Activated CD8-positive, alpha-beta memory T cell treated with anti-CD3 and anti-CD28 coated beads, Interleukin-2, amount 10 ng/mL, durations not matched to agents 7 days and 5 days (primary cell): ENCODE results near the gene ABHD16A. TPM values are rescaled to one million over a fixed set of nuclear protein-coding genes. Genes with fewer than 3 reads are reported as not detected.
A peak's percentile ranks its signal among the peaks of the same experiment; 100 is the strongest.
"Not testable (repeated sequence)": the region's sequence is repeated elsewhere in the genome, so short reads cannot be mapped to it uniquely, and the experiment has no call there.

Source experiments
- ATAC-seq: fragments of 150-1000 bp; cut with Tn5 transposase; one replicate; pipeline ENCODE4 v1.10.0; 2021; ENCODE audit warnings: moderate library complexity
- CTCF ChIA-PET: fragments of 350-600 bp; sonication (Branson Sonifier 250); formaldehyde crosslinking; loops from one replicate; lab custom pipeline; 2021; ENCODE audit warnings: antibody characterized with exemption; lab: Charles Lee
- DNase-seq: peaks from one replicate; pipeline ENCODE4 v3.0.0-alpha.2; 2020
- H3K27ac Mint-ChIP-seq: one replicate; pipeline ENCODE4 v1.8.0; 2021; ENCODE audit warnings: mild to moderate bottlenecking, mixed read lengths
- H3K27me3 Mint-ChIP-seq: one replicate; pipeline ENCODE4 v1.8.0; 2021; ENCODE audit warnings: mixed read lengths
- H3K36me3 Mint-ChIP-seq: one replicate; pipeline ENCODE4 v1.8.0; 2021; ENCODE audit warnings: mild to moderate bottlenecking, mixed read lengths
- H3K4me1 Mint-ChIP-seq: one replicate; pipeline ENCODE4 v1.8.0; 2021; ENCODE audit warnings: mixed read lengths
- H3K4me3 Mint-ChIP-seq: one replicate; pipeline ENCODE4 v1.8.0; 2021; ENCODE audit warnings: mild to moderate bottlenecking, moderate library complexity, mixed read lengths
- H3K9me3 Mint-ChIP-seq: one replicate; pipeline ENCODE4 v1.8.0; 2022; ENCODE audit warnings: low read depth, mixed read lengths
- total RNA-seq, 2 experiments: library from RNA; stranded (reverse); gene quantifications; one replicate each; pipeline ENCODE4 v1.2.3, GENCODE V29; 2021

Gene ABHD16A
- total RNA-seq, 2 experiments from 2014 or later = 49.0 to 56.7 TPM

- ATAC-seq (no peak), DNase-seq (no peak)
- Mint-ChIP-seq H3K36me3 (no peaks in the 10 kb centered on the region), H3K4me1 (peaks cover 3% of the 10 kb centered on the region), H3K4me3 (no peak overlapping the region), H3K9me3 (no peaks in the 10 kb centered on the region), H3K27me3 (peaks cover 10% of the 10 kb centered on the region), H3K27ac (no peak overlapping the region)
- CTCF ChIA-PET = interaction anchor here (1.5 kb wide), 2 partner anchors 10 to 113 kb away, joined by 3 read pairs; no protein-coding TSS in a partner anchor
Measured at GRCh38 chr6:31717499-31718222, 14.5 kb upstream of the ABHD16A start.

DNA sequence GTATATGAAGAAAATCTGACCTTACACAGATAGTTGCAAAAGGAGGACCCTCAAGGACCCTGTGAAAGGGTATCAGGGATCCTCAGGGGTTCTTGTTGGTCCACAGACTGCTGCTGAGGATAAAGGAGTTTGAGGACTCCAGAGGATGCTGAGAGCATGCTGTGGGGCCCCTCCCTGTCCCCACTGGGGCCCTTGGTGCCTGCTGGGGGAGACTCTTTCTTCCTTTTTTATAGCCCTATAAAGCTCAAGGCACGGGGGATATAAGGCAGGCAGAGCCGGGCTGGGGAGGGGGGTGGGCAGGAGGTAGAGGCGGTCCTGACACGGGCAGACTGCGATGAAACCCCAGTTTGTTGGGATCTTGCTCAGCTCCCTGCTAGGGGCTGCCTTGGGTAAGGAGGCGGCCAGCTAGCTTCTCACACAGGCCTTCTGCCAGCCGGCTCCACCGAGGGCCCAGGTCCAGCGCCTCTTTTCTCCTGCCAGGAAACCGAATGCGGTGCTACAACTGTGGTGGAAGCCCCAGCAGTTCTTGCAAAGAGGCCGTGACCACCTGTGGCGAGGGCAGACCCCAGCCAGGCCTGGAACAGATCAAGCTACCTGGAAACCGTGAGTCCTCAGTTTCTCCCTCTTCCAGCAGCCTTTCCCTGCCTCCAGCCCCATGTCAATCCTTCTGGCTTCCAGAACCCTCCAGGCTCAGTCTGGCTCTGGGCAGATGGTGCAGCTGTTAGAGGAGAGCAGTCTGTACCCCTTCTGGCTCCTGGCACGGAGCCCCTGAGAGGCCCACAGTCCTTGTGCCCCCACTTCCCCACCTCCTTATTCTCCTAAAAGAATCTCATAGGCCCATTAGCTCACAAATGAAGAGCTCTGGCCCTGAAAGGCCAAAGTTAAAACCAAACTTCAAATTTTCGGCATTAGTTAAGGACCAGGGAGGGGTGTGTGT is 12.2 kb upstream of the ABHD16A start, which contains the start of gene LY6G6D:
Gene LY6G6D (plus strand): TSS at position 327 of the 937 bp plus-strand sequence. CDS start 8 bp downstream, at position 335.
- ATAC-seq = no peak
- no peak within 1 kb of the TSS for H3K27ac Mint-ChIP-seq
- no peak within 1 kb of the TSS for H3K4me3 Mint-ChIP-seq
- no peak for DNase-seq
- H3K27me3 Mint-ChIP-seq = peaks cover 9% of the 10 kb centered on the region
- peaks cover 14% of the 10 kb centered on the region for H3K4me1 Mint-ChIP-seq
- CTCF ChIA-PET = interaction anchor here (0.9 to 1.4 kb wide), 5 partner anchors 8 to 107 kb away, joined by 3 to 4 read pairs (median 3); partner anchors contain the start of genes MPIG6B and MSH5
- no peaks in the 10 kb centered on the region for H3K9me3 Mint-ChIP-seq
- no peaks in the 10 kb centered on the region for H3K36me3 Mint-ChIP-seq

GRCh38 chr6:31713991-31714684 is 11.0 kb upstream of the ABHD16A start:
- DNase-seq = no peak
- no peak overlapping the region for H3K27ac Mint-ChIP-seq
- H3K9me3 Mint-ChIP-seq = no peaks in the 10 kb centered on the region
- peaks cover 16% of the 10 kb centered on the region for H3K4me1 Mint-ChIP-seq
- peaks cover 7% of the 10 kb centered on the region for H3K27me3 Mint-ChIP-seq
- no peak overlapping the region for H3K4me3 Mint-ChIP-seq
- no peaks in the 10 kb centered on the region for H3K36me3 Mint-ChIP-seq
- ATAC-seq = no peak
- CTCF ChIA-PET = interaction anchor here (0.9 to 1.4 kb wide), 6 partner anchors 9 to 108 kb away, joined by 3 to 4 read pairs (median 4); partner anchors contain the start of genes ABHD16A, MPIG6B and MSH5

DNA sequence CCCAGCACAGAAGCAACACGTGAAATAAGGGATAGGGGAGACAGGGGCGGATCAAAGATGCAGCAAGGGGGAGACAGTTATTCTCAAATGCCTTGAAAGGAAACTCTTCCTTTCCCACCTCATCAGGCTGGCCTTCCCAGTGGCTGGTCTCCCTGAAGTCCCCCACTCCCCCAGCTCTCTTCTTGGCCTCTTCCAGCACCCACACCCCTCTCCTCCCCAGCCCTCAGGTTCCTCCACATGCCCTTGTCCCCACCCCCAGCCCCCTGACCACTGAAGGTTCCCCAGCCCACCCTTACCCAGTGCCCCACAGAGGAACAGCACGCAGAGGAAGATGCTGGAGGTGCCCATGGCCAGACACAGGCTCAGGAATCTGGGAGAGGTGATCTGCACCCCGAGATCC is 10.3 kb upstream of the ABHD16A start:
- no peaks in the 10 kb centered on the region for H3K9me3 Mint-ChIP-seq
- H3K4me1 Mint-ChIP-seq = peaks cover 16% of the 10 kb centered on the region
- peaks cover 7% of the 10 kb centered on the region for H3K27me3 Mint-ChIP-seq
- H3K4me3 Mint-ChIP-seq = no peak overlapping the region
- ATAC-seq (no peak), DNase-seq (no peak)
- H3K36me3 Mint-ChIP-seq = no peaks in the 10 kb centered on the region
- no peak overlapping the region for H3K27ac Mint-ChIP-seq
- CTCF ChIA-PET = interaction anchor here (0.9 kb wide), 1 partner anchor 12 kb away, joined by 3 read pairs; no protein-coding TSS in a partner anchor

DNA sequence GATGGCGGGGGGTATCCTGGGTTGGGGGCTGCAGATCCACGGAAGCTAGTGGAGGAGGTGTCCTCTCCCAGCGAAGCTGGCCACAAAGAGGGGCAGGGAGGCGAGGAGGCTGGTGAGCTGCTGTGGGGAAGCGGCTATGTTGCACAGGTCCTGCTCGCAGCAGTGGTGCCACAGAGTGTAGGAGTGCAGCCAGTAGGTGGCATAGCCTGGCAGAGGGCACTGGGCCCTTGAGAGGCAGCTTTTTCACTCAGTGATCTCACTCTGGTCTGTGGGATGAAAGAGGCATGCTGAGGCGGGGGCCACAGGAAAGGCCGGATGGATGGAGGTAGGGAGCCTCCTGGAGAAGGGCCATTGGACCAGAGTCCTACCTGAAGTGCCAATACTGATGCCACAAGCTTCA is 9.2 kb upstream of the ABHD16A start:
- peak; percentile 37 for ATAC-seq
- Mint-ChIP-seq H3K27ac (no peak overlapping the region), H3K4me1 (peaks cover 16% of the 10 kb centered on the region), H3K36me3 (no peaks in the 10 kb centered on the region), H3K9me3 (no peaks in the 10 kb centered on the region), H3K27me3 (peaks cover 7% of the 10 kb centered on the region), H3K4me3 (no peak overlapping the region)
- CTCF ChIA-PET = interaction anchor here (0.5 to 1.0 kb wide), 2 partner anchors 28 to 58 kb away, joined by 3 read pairs; no protein-coding TSS in a partner anchor
- DNase-seq = no peak

- H3K36me3 Mint-ChIP-seq = no peaks in the 10 kb centered on the region
- ATAC-seq (peak; percentile 63), DNase-seq (no peak)
- CTCF ChIA-PET = interaction anchor here (0.9 to 1.3 kb wide), 2 partner anchors 19 kb away, joined by 3 to 5 read pairs; no protein-coding TSS in a partner anchor
- H3K27ac Mint-ChIP-seq = no peak overlapping the region
- H3K27me3 Mint-ChIP-seq = peaks cover 7% of the 10 kb centered on the region
- no peaks in the 10 kb centered on the region for H3K9me3 Mint-ChIP-seq
- H3K4me1 Mint-ChIP-seq = peaks cover 16% of the 10 kb centered on the region
- no peak overlapping the region for H3K4me3 Mint-ChIP-seq
Measured at GRCh38 chr6:31711233-31711632, 8.1 kb upstream of the ABHD16A start.

- no peak for ATAC-seq
- no peak for DNase-seq
- Mint-ChIP-seq H3K9me3 (no peaks in the 10 kb centered on the region), H3K36me3 (no peaks in the 10 kb centered on the region), H3K4me1 (peaks cover 16% of the 10 kb centered on the region), H3K27ac (no peak overlapping the region), H3K27me3 (peaks cover 7% of the 10 kb centered on the region), H3K4me3 (no peak overlapping the region)
- CTCF ChIA-PET = interaction anchor here (0.9 to 1.3 kb wide), 2 partner anchors 19 kb away, joined by 3 to 5 read pairs; no protein-coding TSS in a partner anchor
Measured at GRCh38 chr6:31710523-31711219, 7.5 kb upstream of the ABHD16A start.

- not testable (repeated sequence) for H3K36me3 Mint-ChIP-seq, H3K9me3 Mint-ChIP-seq, H3K27me3 Mint-ChIP-seq, ATAC-seq, H3K4me3 Mint-ChIP-seq, H3K27ac Mint-ChIP-seq, DNase-seq
- peaks cover 16% of the 10 kb centered on the region for H3K4me1 Mint-ChIP-seq
- CTCF ChIA-PET = interaction anchor here (0.7 to 1.2 kb wide), 4 partner anchors 29 to 121 kb away, joined by 3 to 6 read pairs (median 4); no protein-coding TSS in a partner anchor
Measured at GRCh38 chr6:31709157-31709556, 6.0 kb upstream of the ABHD16A start.

- H3K9me3 Mint-ChIP-seq = no peaks in the 10 kb centered on the region
- peaks cover 1% of the 10 kb centered on the region for H3K27me3 Mint-ChIP-seq
- no peak overlapping the region for H3K4me3 Mint-ChIP-seq
- peaks cover 23% of the 10 kb centered on the region for H3K4me1 Mint-ChIP-seq
- ATAC-seq = no peak
- no peaks in the 10 kb centered on the region for H3K36me3 Mint-ChIP-seq
- CTCF ChIA-PET = interaction anchor here (0.7 to 1.4 kb wide), 4 partner anchors 22 to 122 kb away, joined by 3 to 6 read pairs (median 4); no protein-coding TSS in a partner anchor
- H3K27ac Mint-ChIP-seq = no peak overlapping the region
- DNase-seq = no peak
Measured at GRCh38 chr6:31708224-31708623, 5.1 kb upstream of the ABHD16A start.

GRCh38 chr6:31707701-31708100 is 4.6 kb upstream of the ABHD16A start:
- no peaks in the 10 kb centered on the region for H3K9me3 Mint-ChIP-seq
- H3K4me1 Mint-ChIP-seq = peaks cover 23% of the 10 kb centered on the region

GRCh38 chr6:31706599-31706998 is 3.5 kb upstream of the ABHD16A start, which contains the start of gene LY6G6F:
Gene LY6G6F (plus strand): TSS chr6:31706866. CDS start chr6:31706907, 41 bp downstream.
- DNase-seq (no peak), ATAC-seq (no peak)
- Mint-ChIP-seq H3K27me3 (no peaks in the 10 kb centered on the region), H3K4me1 (peaks cover 28% of the 10 kb centered on the region), H3K36me3 (no peaks in the 10 kb centered on the region), H3K9me3 (no peaks in the 10 kb centered on the region), H3K4me3 (no peak within 1 kb of the TSS), H3K27ac (no peak within 1 kb of the TSS)
- CTCF ChIA-PET = interaction anchor here (0.8 to 1.2 kb wide), 2 partner anchors 32 to 63 kb away, joined by 3 to 6 read pairs; no protein-coding TSS in a partner anchor

More at GRCh38 chr6:31707701-31708100, 4.6 kb upstream of the ABHD16A start:
- H3K27me3 Mint-ChIP-seq = no peaks in the 10 kb centered on the region
- no peak for ATAC-seq
- H3K27ac Mint-ChIP-seq = no peak overlapping the region
- no peak overlapping the region for H3K4me3 Mint-ChIP-seq
- no peak for DNase-seq
- CTCF ChIA-PET = interaction anchor here (1.4 kb wide), 1 partner anchor 22 kb away, joined by 3 read pairs; no protein-coding TSS in a partner anchor
- no peaks in the 10 kb centered on the region for H3K36me3 Mint-ChIP-seq

DNA sequence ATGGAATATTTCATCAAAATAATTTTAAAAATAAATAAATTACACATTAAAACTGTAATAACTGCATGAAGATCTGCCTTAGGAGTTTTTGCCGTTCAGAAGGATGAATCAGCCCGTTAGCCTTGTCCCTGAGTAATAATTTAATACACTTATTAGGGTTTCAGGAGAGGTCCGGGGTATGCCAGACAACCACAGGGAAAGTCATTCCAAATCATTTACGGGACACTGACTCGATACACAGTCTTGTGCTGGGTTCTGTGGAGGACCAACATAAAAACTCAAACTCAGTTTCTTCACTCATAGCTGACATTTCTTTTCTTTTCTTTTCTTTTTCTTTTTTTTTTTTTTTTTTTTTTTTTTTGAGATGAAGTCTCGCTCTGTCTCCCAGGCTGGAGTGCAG is 2.8 kb upstream of the ABHD16A start:
- no peak for DNase-seq

More for the DNA sequence above, 2.8 kb upstream of the ABHD16A start:
- H3K27ac Mint-ChIP-seq = no peak overlapping the region
- H3K4me3 Mint-ChIP-seq = no peak overlapping the region
- peaks cover 28% of the 10 kb centered on the region for H3K4me1 Mint-ChIP-seq
- H3K36me3 Mint-ChIP-seq = peaks cover 3% of the 10 kb centered on the region
- CTCF ChIA-PET = interaction anchor here (0.8 to 1.2 kb wide), 2 partner anchors 33 to 64 kb away, joined by 3 to 6 read pairs; no protein-coding TSS in a partner anchor
- no peaks in the 10 kb centered on the region for H3K9me3 Mint-ChIP-seq
- no peak for ATAC-seq
- H3K27me3 Mint-ChIP-seq = no peaks in the 10 kb centered on the region
